Activated naive CD8-positive, alpha-beta T cell treated with anti-CD3 and anti-CD28 coated beads, Interleukin-2, amount 10 ng/mL, durations not matched to agents 7 days and 5 days (primary cell): ENCODE data around the gene IQSEC3. TPM values are rescaled to one million over a fixed set of nuclear protein-coding genes. Genes with fewer than 3 reads are reported as not detected.

Experiments
- ATAC-seq: fragments of 150-1000 bp; cut with Tn5 transposase; one replicate; pipeline ENCODE4 v1.10.0; 2021; ENCODE audit warnings: low read depth, moderate library complexity
- POLR2A ChIA-PET: fragments of 350-600 bp; sonication (Branson Sonifier 250); formaldehyde crosslinking; loops from one replicate; lab custom pipeline; 2021; ENCODE audit warnings: antibody characterized with exemption; lab: Charles Lee
- DNase-seq: peaks from one replicate; pipeline ENCODE4 v3.0.0; 2021
- H3K27ac Mint-ChIP-seq: one replicate; pipeline ENCODE4 v1.8.0; 2022; ENCODE audit warnings: mild to moderate bottlenecking, mixed read lengths
- H3K27me3 Mint-ChIP-seq: one replicate; pipeline ENCODE4 v1.8.0; 2022; ENCODE audit warnings: mild to moderate bottlenecking, moderate library complexity, mixed read lengths
- H3K36me3 Mint-ChIP-seq: one replicate; pipeline ENCODE4 v1.8.0; 2021; ENCODE audit warnings: mild to moderate bottlenecking, mixed read lengths
- H3K4me1 Mint-ChIP-seq: one replicate; pipeline ENCODE4 v1.8.0; 2021; ENCODE audit warnings: mixed read lengths
- H3K4me3 Mint-ChIP-seq: one replicate; pipeline ENCODE4 v1.8.0; 2022; ENCODE audit warnings: mild to moderate bottlenecking, moderate library complexity, mixed read lengths
- H3K9me3 Mint-ChIP-seq: one replicate; pipeline ENCODE4 v1.8.0; 2021; ENCODE audit warnings: mixed read lengths
- total RNA-seq, 2 experiments: library from RNA; stranded (reverse); gene quantifications; one replicate each; pipeline ENCODE4 v1.2.3, GENCODE V29; 2021

The IQSEC3 gene
- total RNA-seq, 2 experiments from 2014 or later: 7.3 to 8.0 TPM

GRCh38 chr12:152440-152839 is 85.9 kb downstream of the IQSEC3 start:
- H3K9me3 Mint-ChIP-seq: no peaks in the 10 kb centered on the region
- no peak overlapping the region for H3K27ac Mint-ChIP-seq
- H3K4me1 Mint-ChIP-seq: peaks cover 8% of the 10 kb centered on the region
- ATAC-seq (no peak), DNase-seq (no peak)
- no peak overlapping the region for H3K4me3 Mint-ChIP-seq
- POLR2A ChIA-PET: no interaction called here
- no peaks in the 10 kb centered on the region for H3K36me3 Mint-ChIP-seq
- H3K27me3 Mint-ChIP-seq: no peaks in the 10 kb centered on the region

GRCh38 chr12:153080-153746 is 86.6 kb downstream of the IQSEC3 start:
- ATAC-seq (peak; percentile 94), DNase-seq (peak; percentile 72)
- peak overlapping the region; percentile 12 for H3K27ac Mint-ChIP-seq
- no peaks in the 10 kb centered on the region for H3K9me3 Mint-ChIP-seq
- POLR2A ChIA-PET: no interaction called here
- peaks cover 8% of the 10 kb centered on the region for H3K4me1 Mint-ChIP-seq
- no peak overlapping the region for H3K4me3 Mint-ChIP-seq
- no peaks in the 10 kb centered on the region for H3K36me3 Mint-ChIP-seq
- H3K27me3 Mint-ChIP-seq: no peaks in the 10 kb centered on the region

DNA sequence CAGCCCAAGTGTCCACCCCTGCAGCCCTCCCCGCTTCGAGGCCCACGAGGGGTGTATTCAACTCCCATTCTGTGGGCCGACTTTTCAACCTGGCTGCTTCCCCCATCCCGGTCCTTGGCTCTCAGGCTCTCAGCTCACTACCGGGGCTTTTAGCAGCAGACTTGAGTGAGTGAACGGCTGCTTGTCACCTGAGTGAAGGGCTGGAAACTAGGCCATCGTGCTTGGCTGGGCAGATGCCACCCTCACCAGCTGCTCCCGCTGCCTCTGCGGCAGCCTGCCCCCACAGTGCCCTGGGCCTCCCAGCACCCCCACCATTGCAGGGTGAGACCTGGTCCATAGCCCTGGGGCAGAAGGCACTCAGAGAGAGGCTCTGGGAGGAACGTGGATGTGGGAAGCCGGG is 87.5 kb downstream of the IQSEC3 start:
- no peak overlapping the region for H3K4me3 Mint-ChIP-seq

GRCh38 chr12:155006-155405 is 88.4 kb downstream of the IQSEC3 start:
- Mint-ChIP-seq H3K27me3 (no peaks in the 10 kb centered on the region), H3K36me3 (no peaks in the 10 kb centered on the region), H3K27ac (no peak overlapping the region), H3K4me1 (peaks cover 8% of the 10 kb centered on the region), H3K9me3 (no peaks in the 10 kb centered on the region), H3K4me3 (no peak overlapping the region)
- no peak for DNase-seq
- ATAC-seq: no peak
- POLR2A ChIA-PET: no interaction called here

More for the DNA sequence above, 87.5 kb downstream of the IQSEC3 start:
- Mint-ChIP-seq H3K9me3 (no peaks in the 10 kb centered on the region), H3K4me1 (peaks cover 8% of the 10 kb centered on the region), H3K36me3 (no peaks in the 10 kb centered on the region), H3K27me3 (no peaks in the 10 kb centered on the region), H3K27ac (no peak overlapping the region)
- DNase-seq: no peak
- ATAC-seq: no peak
- POLR2A ChIA-PET: no interaction called here

GRCh38 chr12:155646-156045 is 89.1 kb downstream of the IQSEC3 start:
- no peak overlapping the region for H3K27ac Mint-ChIP-seq
- no peak overlapping the region for H3K4me3 Mint-ChIP-seq
- POLR2A ChIA-PET: no interaction called here
- H3K4me1 Mint-ChIP-seq: peaks cover 8% of the 10 kb centered on the region
- H3K36me3 Mint-ChIP-seq: no peaks in the 10 kb centered on the region
- ATAC-seq: no peak
- H3K9me3 Mint-ChIP-seq: no peaks in the 10 kb centered on the region
- no peak for DNase-seq
- no peaks in the 10 kb centered on the region for H3K27me3 Mint-ChIP-seq

GRCh38 chr12:156945-157344 is 90.4 kb downstream of the IQSEC3 start:
- Mint-ChIP-seq H3K4me1 (peaks cover 8% of the 10 kb centered on the region), H3K9me3 (no peaks in the 10 kb centered on the region), H3K36me3 (no peaks in the 10 kb centered on the region), H3K4me3 (no peak overlapping the region), H3K27ac (no peak overlapping the region), H3K27me3 (no peaks in the 10 kb centered on the region)
- ATAC-seq (no peak), DNase-seq (no peak)
- POLR2A ChIA-PET: no interaction called here

- ATAC-seq: no peak
These were observed 91.1 kb downstream of the IQSEC3 start for GRCh38 chr12:157644-158043.

GRCh38 chr12:159156-159782 is 92.7 kb downstream of the IQSEC3 start:
- no peaks in the 10 kb centered on the region for H3K36me3 Mint-ChIP-seq
- H3K27me3 Mint-ChIP-seq: no peaks in the 10 kb centered on the region
- H3K4me1 Mint-ChIP-seq: no peaks in the 10 kb centered on the region
- no peak for DNase-seq
- POLR2A ChIA-PET: no interaction called here
- H3K27ac Mint-ChIP-seq: no peak overlapping the region
- H3K4me3 Mint-ChIP-seq: no peak overlapping the region
- H3K9me3 Mint-ChIP-seq: no peaks in the 10 kb centered on the region
- ATAC-seq: no peak

More at GRCh38 chr12:157644-158043, 91.1 kb downstream of the IQSEC3 start:
- H3K27me3 Mint-ChIP-seq: no peaks in the 10 kb centered on the region
- POLR2A ChIA-PET: no interaction called here
- H3K4me3 Mint-ChIP-seq: no peak overlapping the region
- no peak overlapping the region for H3K27ac Mint-ChIP-seq
- peaks cover 5% of the 10 kb centered on the region for H3K4me1 Mint-ChIP-seq
- DNase-seq: no peak
- no peaks in the 10 kb centered on the region for H3K9me3 Mint-ChIP-seq
- H3K36me3 Mint-ChIP-seq: no peaks in the 10 kb centered on the region

GRCh38 chr12:160858-161257 is 94.3 kb downstream of the IQSEC3 start:
- ATAC-seq (no peak), DNase-seq (no peak)
- H3K4me3 Mint-ChIP-seq: no peak overlapping the region
- H3K9me3 Mint-ChIP-seq: no peaks in the 10 kb centered on the region
- H3K36me3 Mint-ChIP-seq: no peaks in the 10 kb centered on the region
- no peak overlapping the region for H3K27ac Mint-ChIP-seq
- H3K27me3 Mint-ChIP-seq: no peaks in the 10 kb centered on the region
- POLR2A ChIA-PET: no interaction called here
- H3K4me1 Mint-ChIP-seq: no peaks in the 10 kb centered on the region

DNA sequence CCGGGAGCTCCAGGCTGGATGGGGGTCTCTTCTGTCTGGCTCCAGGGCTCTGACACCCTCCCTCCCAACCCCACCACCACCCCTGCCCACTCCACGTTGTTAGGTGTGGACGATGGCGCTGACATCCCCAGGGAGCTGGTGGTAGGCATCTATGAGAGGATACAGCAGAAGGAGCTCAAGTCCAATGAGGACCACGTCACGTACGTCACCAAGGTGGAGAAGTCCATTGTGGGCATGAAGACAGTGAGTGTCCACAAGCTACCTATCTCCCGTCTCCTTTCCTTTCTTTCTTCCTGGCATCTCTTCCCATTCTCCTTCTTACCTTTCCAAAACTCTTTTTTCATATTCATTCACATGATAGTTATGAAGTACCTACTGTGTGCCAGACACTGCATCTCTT is 95.3 kb downstream of the IQSEC3 start:
- POLR2A ChIA-PET: no interaction called here
- H3K36me3 Mint-ChIP-seq: no peaks in the 10 kb centered on the region
- DNase-seq: no peak
- H3K27ac Mint-ChIP-seq: no peak overlapping the region
- no peaks in the 10 kb centered on the region for H3K9me3 Mint-ChIP-seq
- H3K4me3 Mint-ChIP-seq: no peak overlapping the region
- H3K27me3 Mint-ChIP-seq: peaks cover 2% of the 10 kb centered on the region
- ATAC-seq: no peak
- H3K4me1 Mint-ChIP-seq: peaks cover 5% of the 10 kb centered on the region

- Mint-ChIP-seq H3K27ac (no peak overlapping the region), H3K36me3 (no peaks in the 10 kb centered on the region), H3K9me3 (no peaks in the 10 kb centered on the region), H3K4me1 (peaks cover 5% of the 10 kb centered on the region), H3K4me3 (no peak overlapping the region), H3K27me3 (peaks cover 2% of the 10 kb centered on the region)
- DNase-seq: no peak
- ATAC-seq: no peak
- POLR2A ChIA-PET: no interaction called here
These were observed 96.1 kb downstream of the IQSEC3 start for GRCh38 chr12:162467-163307.

DNA sequence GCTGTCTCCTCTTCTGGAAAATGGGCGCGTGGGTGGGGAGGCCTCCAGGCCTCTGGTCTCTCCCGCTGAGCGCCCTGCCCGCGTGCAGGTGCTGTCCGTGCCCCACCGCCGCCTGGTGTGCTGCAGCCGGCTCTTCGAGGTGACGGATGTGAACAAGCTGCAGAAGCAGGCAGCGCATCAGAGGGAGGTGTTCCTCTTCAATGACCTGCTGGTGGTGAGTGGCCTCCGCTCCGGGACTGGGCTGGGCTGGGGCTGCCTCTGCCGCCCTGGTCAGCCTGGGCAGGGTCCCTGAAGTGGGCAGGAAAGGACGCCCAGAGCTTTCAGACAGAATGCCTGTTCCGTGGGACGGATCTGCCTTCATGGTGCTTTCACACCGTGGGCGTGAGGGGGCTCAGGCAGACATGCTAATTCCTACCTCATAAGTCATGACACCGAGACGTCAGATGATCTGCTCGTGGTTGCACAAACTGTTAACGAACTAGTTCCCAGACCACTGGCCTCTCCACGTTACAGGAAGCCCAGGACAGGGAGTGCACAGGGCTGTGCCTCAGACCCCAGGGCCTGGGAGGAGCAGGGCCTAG is 96.9 kb downstream of the IQSEC3 start:
- peaks cover 7% of the 10 kb centered on the region for H3K4me1 Mint-ChIP-seq
- H3K9me3 Mint-ChIP-seq: no peaks in the 10 kb centered on the region
- H3K27ac Mint-ChIP-seq: no peak overlapping the region
- H3K36me3 Mint-ChIP-seq: no peaks in the 10 kb centered on the region
- no peak for DNase-seq
- no peak for ATAC-seq
- peaks cover 2% of the 10 kb centered on the region for H3K27me3 Mint-ChIP-seq
- POLR2A ChIA-PET: no interaction called here
- H3K4me3 Mint-ChIP-seq: no peak overlapping the region

GRCh38 chr12:164207-164606 is 97.6 kb downstream of the IQSEC3 start:
- POLR2A ChIA-PET: no interaction called here
- no peaks in the 10 kb centered on the region for H3K36me3 Mint-ChIP-seq
- no peak overlapping the region for H3K4me3 Mint-ChIP-seq
- no peak for ATAC-seq
- DNase-seq: no peak
- peak overlapping the region; percentile 10 for H3K27ac Mint-ChIP-seq
- H3K9me3 Mint-ChIP-seq: no peaks in the 10 kb centered on the region
- peaks cover 2% of the 10 kb centered on the region for H3K27me3 Mint-ChIP-seq
- H3K4me1 Mint-ChIP-seq: peaks cover 14% of the 10 kb centered on the region
